HG03571 (cell line): ENCODE results near the gene KRT6C.

Experiments used
- ATAC-seq: cut with Tn5 transposase; IDR thresholded peaks from one replicate; pipeline ENCODE4 v1.9.1; 2021; ENCODE audit not compliant: unreplicated experiment

KRT6C gene

DNA sequence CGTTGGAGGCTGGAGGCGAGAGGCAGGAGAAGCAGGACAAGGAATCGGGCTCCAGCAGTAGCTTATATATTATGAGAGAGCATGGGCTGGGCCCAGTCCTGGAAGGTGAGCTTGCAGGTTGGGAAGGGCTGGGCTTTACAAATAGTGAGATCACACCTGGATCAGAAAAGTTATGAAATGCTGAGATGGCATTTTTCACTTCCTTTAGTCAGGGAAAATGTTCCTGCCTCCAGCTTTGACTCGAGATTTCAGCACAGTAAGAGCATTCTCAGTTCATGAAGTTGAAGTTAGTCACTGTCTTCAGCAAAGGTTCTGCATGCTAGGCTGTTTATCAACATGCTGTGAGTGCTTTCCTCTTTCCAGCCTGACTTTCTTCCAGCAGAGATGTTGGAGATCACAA, at the start of gene KRT6C:
Gene KRT6C, minus strand, starts transcription at position 38 of the 400 bp plus-strand sequence. CDS start 68 bp downstream, outside the sequence.
- no peak for ATAC-seq

- no peak for ATAC-seq
These were observed 48.9 kb upstream of the KRT6C start for GRCh38 chr12:52522346-52523011.

DNA sequence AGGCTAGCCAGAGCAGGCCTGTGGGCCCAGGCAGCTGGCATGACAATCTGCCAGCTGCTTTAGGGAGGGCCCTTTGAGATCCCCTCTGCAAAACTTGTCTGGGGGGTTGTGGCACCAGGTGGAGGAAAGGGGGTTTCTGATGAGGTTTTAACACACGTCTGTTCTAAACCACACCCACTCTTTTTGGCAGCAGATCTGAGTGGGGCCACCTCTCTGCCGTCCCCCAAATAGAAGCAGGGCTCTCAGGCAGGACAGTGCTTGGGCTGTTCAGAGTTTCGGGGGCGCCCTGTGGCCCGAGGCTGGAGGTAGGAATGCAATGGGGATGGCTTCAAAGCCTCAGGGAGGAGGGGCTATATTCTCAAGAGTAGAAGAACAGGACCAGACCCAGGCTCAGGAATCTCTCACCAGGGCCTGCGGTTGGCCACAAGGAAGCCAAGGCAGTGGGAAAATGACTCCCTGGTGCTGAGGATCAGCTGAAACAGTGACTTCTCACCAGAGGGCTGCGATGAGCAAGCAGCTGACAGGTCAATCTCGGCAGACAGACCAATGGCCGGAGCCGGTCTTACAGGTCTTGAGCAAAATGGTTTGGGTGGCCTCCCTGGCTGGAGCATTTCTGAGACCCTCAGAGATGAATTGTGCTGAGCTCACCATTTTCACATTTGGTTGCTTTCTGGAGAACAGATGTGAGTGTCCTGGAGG, 48.1 kb upstream of the KRT6C start:
- no peak for ATAC-seq

- no peak for ATAC-seq
These were observed 47.6 kb upstream of the KRT6C start for GRCh38 chr12:52521175-52521567.

- ATAC-seq, result no peak
These were observed 46.4 kb upstream of the KRT6C start, which contains the start of gene KRT5 for GRCh38 chr12:52519826-52520662. Gene KRT5, minus strand, starts transcription at chr12:52520394. Its CDS starts 98 bp downstream, at chr12:52520296.

DNA sequence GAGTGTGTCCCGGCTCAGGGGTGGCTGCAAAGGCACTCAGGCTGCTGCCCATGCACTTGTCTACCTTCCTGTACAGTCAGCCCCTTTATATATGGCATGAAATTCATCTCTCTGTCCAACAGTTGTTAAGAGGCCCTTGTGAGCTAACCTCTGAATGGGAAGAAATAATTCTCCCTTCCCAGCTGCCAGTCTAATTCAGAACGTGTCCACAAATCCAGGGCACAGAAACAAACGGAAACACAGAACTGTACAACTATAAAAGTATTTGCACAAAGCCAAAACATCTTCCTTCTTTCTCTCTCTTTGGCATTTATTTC, 45.7 kb upstream of the KRT6C start:
- no peak for ATAC-seq

DNA sequence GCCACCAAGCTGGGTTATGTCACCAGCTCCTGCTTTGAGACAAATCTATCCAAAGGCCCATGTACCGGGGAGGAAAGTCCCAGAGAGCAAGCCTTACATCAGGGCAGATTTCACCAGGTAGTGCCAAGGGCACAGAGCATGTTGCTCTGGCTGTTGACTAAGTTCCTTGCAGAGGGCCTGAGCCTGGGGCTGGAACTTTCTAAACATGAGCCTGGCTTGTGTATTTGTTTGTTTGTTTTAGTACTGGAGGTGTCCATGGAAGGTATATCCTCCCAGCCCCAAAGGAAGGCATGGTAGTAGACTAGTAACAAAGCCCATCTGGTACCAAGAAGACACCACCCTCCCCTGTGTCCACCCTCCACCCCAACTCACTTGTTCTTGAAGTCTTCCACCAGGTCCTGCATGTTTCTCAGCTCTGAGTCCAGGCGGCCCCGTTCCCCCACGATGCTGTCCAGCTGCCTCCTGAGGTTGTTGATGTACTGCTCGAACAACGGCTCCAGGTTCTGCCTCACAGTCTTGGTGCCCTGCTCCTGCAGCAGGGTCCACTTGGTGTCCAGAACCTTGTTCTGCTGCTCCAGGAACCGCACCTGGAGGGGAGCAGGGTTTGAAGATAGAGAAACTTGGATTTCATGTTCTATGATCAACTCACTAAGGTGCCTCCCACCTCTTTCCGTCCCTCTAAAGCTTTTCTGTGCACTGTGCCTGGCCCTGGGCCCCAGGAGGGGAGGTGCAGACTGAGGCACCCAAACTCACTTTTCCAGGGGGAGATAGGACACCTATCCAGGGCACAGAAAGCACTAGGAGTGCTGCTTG, 45.2 kb upstream of the KRT6C start:
- ATAC-seq, result no peak

GRCh38 chr12:52517888-52518287, 44.3 kb upstream of the KRT6C start:
- ATAC-seq, result no peak

- ATAC-seq, result no peak
These were observed 43.6 kb upstream of the KRT6C start for GRCh38 chr12:52517005-52517835.

DNA sequence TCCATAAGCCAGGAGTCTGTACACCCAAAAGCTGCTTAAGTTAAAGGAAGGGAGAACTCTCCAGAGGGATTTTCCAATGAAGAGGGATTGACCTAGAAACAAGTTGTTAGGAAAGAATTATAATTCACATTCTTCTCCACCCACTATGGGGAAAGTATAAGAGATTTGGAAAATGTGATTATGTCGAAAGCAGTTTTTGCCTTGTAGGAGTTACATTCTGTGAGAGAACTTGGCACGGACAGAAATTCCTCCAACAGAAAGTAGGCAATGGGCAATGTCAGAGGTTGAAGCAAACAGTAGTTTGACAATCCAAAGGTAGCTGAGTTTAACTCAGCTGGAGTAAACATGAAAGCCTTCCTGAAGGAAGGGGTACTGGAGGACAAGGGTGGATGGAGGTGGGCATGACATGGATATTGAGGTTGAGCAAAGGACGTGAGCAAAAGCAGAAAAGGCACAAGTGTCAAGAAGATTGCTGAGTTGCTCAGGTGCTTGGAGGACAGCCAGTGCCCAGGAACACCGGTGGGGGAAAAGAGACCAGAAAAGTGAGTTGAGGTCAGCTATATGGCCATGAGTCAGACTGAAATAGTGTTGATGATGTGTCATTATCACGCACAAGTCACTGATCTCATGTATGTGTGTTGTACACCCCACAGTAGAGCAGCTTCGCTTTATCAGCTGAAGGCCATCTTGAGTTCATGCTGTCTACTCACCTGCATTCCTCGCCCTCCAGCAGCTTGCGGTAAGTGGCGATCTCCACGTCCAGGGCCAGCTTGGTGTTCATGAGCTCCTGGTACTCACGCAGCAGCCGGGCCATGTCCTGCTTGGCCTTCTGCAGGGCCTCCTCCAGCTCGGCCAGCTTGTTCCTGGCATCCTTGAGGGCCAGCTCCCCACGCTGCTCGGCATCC, 42.6 kb upstream of the KRT6C start:
- no peak for ATAC-seq

GRCh38 chr12:52515319-52515646, 41.7 kb upstream of the KRT6C start:
- no peak for ATAC-seq

DNA sequence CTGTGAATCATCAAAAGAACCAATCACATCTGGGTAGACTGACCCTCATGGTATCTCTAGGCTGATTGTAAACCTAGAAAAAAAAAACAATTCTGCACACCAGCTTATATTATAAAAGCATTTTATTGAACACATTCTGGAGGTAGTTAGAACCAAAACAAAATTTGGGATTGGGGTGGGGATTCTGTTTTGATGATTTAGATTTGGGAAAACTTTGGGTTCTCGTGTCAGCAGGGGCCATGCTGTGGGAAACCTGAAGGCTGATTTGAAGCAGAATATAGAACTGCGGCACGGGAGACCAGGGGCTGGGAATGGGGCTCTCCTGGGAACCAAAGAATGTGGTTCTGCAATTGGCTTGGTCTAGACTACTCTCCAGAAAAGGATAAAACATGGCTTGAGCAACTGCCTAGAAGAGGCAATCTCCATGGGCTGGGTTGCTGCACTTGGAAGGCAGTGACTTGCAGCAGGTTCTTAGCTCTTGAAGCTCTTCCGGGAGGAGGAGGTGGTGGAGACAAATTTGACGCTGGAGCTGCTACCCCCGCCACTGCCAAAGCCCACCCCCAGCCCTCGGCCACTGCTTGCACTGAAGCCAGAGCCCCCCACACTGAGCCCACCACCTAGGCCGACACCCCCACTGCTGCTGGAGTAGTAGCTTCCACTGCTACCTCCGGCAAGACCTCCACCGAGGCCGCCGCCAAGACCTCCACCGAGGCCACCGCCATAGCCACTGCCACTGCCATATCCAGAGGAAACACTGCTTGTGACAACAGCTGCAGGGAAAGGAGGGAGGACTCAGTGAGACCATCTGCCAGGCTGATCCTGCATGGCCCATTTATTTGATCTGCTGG, 41.1 kb upstream of the KRT6C start:
- no peak for ATAC-seq

DNA sequence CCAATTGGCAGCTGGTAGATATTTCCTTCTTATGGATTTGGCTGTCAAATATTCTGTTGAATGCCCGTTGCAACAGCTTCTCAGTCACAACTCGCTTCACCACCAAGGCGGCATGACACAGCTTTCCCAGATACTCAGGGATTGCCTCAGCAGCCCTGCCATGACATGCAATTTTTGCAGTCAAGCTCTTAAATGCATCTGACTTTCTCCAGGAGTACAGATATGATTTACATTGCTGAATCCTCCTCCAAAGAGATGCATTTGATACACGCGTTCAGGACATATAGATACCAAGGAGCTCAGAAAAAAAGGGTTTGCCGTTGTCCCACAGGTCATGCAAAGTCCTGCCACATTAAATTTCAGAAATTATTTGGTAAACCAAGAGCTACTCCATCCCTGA, 40.1 kb upstream of the KRT6C start:
- ATAC-seq, result no peak

- no peak for ATAC-seq
These were observed 34.6 kb upstream of the KRT6C start for GRCh38 chr12:52508211-52508610.

DNA sequence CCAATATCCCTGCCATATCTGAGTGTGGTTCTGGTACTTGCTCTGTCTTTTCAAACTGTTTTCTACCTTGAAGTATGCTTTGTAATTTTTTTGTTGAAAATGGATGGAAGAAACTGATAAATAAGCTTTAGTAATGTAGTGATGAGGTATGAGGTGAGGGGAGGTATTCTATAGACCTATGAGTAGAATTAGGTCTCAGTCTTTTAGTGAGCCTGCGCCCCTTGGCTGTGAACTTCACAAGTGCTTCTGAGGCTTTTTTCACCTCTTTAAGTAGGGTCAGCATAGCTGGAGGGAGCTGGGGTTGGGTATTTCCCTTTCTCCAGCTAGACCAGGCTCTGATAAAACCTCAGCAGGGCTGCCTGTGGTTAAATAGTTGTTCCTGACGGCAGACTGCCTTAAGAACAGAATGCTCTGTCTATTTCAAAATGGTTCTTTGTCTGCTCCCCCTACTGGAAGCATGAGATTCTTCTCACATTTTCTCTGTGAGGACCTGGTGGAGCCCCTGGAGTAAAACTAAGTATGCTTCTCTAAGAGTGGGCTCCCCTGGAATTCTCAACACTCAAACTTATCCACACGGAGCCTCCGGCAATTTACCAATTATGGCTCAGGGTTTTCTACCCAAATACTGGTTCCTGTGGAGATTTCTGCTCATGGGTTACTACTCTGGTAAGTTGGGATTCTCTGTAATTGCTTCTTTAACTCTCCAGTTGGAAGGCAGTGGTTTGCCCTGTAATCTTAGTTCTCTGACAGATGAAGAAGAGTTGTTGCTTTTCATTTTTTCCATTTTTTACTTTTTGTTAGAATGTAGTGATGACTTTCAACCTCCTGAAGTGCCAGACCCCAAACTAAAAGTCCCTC, 33.5 kb upstream of the KRT6C start:
- no peak for ATAC-seq

- no peak for ATAC-seq
These were observed 29.3 kb upstream of the KRT6C start for GRCh38 chr12:52502877-52503276.

DNA sequence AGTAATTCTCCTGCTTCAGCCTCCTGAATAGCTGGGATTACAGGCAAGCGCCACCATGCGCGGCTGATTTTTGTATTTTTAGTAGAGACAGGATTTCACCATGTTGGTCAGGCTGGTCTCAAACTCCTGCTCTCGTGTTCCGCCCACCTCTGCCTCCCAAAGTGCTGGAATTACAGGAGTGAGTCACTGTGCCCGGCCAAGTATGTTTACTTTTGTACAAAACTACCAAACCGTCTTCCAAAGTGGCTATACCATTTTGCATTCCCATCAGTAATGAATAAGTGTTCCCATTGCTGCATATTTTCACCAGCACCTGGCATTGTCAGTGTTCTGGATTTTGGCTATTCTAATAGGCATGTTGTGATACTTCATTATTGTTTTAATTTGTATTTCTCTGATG, 27.9 kb upstream of the KRT6C start:
- ATAC-seq, result no peak
